Stimulated activated CD8-positive, alpha-beta memory T cell treated with anti-CD3 and anti-CD28 coated beads, Interleukin-15, amount 100 ng/mL, for 24 hours (primary cell): Measurements from ENCODE around the gene PKDCC.

Experiments
- DNase-seq: peaks from one replicate; pipeline ENCODE4 v3.0.0-alpha.2; 2020; ENCODE audit warnings: low read depth

PKDCC gene

DNA sequence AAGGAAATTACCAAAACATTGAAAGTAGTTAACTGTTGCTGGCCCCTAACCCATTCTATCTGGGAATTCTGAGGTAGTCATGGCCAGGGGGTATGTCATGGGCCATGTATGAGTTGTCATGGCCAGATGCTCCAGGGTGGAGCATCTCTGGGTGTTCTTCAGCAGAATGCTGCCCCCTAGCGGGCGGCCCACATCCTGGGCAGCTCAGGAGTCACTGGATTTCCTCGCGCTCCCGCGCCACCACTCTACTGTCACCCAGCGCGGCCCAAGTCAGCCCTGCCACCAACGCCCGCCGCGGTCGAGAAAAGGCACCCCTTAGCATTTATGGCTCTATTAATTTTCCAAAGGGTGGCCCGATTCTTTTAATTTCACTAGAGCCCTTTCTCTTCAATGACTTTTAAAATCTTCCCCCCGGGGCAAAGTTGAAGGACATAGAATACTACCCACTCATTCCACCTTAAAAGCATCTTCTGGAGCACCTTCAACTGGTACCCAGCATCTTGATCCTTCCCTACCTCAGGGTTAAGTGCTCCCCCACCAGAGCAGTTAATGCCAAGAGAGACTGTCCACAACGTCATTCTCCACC is 41.6 kb downstream of the PKDCC start:
- DNase-seq, result no peak

DNA sequence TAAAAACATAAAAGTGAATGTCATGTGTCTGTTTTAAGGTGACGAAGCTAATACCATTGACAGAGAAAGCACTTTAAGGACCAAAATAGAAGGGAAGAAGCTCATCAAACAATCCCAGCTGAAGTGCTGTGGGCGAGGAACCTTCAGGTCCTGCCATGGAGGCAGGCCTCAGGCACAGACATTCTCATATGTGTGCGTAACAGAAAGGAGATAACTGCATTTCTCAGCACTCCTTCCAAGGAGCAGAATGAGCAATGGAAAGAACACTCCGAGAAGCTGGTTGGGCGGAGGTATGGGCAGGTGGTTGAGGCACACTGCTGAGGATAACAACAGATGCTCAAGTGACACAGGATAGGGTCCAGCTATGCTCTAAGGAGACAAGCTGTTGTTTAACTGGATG is 42.4 kb downstream of the PKDCC start:
- DNase-seq, result no peak

DNA sequence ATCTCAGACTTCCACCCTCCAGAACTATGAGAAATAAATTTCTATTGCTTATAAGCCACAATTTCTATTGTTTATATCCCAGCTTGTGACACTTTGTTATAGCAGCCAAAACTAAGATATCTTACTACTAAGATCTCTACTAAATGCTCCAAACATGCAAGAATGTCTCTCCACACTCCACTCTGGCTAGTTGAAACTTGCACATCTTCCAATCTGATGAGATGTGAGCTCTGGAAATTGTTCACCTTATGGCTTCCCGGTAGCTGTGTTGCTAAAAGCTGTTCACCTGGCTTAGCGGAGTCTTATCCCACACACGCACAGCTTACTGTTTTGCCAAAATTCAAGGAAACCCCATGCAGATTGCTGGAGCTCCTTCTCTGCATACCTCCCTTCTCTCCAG is 43.9 kb downstream of the PKDCC start:
- no peak for DNase-seq

DNA sequence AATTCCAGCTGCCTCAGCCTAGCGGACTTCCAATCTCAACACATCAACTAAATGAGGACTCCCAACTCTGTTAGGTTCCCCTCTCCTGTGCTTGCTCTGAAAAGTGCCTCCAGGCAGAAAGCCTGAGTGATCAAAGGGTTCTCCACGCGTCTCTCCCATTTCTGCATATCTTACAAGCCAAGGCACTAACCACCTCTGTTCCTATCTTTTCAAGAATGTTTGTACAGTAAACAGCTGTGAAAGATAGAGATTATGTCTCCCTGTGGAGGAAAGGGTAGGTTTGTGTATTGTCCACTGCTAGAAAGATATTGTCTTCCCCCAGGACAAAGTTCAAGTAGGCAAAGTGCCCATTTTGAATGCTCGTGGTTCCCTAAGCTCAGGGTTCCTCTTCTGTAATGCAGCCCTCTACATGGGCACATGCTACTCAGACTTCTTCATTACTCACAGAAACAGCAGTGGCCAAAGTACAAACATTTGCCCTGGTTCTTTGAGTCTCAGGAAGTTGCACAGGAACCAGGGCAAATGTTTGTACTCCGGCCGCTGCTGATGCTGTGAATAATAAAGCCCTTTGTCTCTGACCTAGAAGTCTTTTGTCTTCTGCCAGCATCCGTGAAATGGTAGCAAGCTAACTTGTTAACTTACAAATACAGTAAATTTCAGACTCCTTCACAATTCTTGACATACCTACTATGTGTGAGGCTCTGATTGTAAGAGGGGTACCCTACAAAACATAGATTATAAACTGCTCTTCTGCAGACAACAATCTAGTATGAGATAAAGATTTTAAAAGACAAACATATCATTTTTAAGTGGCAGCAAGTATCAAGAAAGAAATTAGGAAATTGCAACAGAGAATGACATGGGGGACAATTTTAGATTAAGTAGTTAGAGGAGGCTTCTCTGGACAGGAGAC is 44.5 kb downstream of the PKDCC start:
- DNase-seq, result no peak

DNA sequence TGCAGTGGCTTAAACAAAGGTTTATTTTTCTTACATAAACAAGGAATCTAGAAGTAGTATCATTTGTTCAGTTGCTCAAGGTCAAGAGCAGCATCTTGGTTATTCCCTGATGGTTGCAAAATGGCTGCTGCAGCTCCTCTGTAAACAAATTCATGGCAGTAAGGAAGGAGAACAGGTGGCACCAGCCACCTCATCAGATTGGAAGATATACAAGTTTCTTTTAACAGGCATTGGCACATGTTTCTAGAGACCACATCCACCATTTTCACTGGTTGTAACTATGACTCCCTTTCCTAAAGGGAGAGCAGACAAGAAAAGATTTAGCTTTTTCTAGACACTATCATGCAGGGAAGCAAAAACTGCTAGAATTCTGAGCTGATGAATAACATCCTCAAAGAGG is 46.3 kb downstream of the PKDCC start:
- no peak for DNase-seq

DNA sequence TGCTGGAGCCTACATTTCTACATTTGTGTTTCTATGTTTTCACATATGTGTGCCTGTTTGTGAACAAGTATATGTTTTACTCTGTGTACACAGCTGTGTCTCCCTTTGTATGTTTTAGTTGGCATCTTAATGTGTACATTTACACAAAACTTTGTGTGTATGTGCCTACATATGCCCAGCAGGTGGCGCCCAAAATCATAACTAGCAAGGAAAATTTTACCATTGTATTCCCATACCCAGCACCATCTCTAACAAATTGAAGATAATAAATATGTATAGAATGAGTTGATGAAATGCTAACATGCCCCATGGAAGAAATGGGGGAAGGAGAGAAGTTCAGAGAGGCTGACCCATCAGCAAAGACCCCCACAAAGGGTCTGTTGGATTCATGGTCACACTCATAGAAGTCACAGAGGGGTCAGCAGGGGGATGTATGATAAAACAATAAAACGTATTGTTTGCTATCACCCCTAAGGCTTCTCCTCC is 48.1 kb downstream of the PKDCC start:
- DNase-seq, result peak; percentile 47

DNA sequence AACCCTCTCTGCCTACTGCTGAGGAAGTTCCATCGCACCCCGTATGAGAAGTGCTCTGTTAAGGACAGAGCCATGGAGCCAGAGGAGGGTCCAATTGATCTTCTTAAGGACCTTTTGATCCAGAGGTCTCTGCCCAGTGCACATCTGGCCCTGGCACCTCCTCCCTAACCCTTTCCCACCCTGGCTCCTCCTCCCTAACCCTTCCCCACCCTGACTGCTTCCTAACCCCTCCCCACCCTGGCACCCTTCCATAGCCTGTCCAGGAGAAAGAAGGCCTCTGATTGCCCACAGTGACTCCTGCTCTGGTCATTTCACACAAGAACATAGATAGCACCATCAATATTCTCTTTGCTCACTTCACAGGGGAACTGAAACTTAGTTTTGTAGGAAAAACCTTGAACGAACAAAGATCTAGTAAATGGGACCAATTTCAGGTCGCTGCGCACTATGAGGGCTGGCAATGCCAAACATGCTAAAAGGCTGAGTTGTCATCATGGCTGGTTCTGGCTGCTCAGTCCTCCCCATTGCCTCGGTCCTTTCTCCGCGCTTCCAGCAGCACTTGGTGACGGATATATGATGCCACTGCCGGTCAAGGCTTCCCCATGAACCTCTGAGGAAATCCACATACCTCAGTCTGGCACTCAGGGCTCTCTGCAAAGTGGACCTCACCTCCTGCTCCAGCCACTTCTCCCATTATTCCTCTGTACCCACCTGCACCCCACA is 49.2 kb downstream of the PKDCC start:
- DNase-seq, result no peak

DNA sequence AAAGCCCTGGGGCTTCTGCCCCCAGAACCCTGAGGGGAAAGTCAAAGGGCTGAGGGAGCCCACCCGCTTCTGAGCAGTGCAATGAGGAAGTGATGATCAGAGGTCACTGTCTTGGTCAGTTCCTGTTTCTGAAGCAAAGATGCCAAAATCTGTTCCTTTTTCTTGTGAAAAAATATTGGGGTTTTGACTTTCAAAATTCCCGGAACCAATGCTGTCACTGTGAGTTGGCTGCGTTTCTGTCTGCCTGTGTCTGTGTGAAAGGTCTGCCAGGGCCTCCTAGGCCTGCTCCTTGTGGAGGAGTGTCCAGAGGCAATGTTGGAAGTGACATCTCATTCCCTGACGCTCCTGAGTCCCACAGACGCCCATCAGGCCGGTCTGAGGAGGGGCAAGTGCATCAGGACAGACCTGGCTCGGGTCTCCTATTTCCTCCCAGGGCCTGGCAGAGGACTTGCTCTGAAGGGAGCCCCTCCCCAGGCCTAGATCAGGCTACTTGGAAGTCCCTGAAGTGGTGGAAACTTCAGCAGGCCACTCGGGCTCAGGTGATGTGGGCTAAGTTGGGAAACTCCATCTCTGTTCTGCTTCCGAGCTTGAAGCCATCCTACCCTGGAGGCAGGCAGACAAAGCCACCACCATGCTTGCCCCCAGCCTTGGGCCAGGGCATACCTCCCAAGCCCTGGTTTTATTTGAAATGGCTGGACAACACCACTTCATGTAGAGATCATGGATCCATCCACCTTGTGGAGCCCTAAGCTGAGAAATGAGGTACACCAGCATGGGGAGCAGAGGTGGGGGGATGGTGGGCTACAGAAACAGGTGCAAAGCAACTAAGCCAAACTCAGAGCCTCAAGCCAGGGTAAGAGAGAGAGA is 51.0 kb downstream of the PKDCC start:
- no peak for DNase-seq

DNA sequence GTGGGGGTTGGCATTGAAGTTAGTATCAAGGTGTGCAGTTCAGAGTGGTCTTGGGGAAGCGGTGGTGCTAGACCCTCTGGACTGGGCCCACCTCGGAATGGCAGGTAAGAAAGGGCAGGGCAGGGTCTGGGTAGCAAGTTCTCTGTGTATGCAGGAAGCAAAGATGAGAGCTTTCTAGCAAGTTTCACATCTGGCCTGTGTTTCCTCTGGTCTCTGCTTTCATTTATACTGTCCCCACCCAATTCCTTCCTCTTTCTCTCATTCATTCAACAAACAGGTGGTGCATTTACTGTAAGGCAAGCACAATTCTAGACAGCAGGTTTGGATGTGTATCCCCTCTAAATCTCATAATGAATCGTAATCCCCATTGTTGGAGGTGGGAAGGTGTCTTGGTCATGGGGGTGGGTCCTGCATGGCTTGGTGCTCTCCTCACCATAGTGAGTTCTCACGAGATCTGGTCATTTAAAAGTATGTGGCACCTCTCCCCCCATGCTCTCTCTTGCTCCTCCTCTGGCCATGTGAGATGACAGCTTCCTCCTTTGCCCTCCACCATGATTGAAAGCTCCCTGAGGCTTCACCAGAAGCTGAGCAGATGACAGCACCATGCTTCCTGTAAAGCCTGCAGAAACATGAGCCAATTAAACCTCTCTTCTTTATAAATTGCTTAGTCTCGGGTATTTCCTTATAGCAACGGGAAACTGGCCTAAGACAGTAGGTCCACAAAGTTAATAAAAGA is 51.8 kb downstream of the PKDCC start:
- DNase-seq, result no peak

DNA sequence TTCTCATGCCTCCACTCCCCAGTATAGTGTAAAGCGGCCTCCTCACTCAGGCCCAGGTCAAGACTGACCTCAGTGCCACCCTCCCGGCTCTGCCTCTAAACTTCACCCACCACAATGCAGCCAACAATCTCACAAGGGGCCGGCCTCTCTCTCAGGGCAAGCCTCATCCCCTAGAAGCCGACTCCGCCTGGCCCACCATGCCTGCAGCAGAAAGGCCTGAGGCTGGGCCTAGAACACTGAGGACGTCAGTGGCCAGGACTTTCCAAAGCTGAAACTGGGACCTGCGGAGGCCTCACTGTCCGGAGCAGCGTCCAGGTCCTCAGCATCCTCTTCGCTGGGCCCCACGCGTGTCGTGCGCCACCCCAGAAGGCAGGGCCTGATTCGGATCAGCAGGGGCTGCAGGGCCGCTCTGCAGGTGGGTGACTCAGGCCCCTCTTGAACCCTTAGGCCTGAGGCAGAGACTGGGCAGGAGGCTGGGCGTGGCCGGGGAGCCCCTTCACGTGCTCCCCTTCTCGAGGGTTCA is 52.9 kb downstream of the PKDCC start:
- no peak for DNase-seq

DNA sequence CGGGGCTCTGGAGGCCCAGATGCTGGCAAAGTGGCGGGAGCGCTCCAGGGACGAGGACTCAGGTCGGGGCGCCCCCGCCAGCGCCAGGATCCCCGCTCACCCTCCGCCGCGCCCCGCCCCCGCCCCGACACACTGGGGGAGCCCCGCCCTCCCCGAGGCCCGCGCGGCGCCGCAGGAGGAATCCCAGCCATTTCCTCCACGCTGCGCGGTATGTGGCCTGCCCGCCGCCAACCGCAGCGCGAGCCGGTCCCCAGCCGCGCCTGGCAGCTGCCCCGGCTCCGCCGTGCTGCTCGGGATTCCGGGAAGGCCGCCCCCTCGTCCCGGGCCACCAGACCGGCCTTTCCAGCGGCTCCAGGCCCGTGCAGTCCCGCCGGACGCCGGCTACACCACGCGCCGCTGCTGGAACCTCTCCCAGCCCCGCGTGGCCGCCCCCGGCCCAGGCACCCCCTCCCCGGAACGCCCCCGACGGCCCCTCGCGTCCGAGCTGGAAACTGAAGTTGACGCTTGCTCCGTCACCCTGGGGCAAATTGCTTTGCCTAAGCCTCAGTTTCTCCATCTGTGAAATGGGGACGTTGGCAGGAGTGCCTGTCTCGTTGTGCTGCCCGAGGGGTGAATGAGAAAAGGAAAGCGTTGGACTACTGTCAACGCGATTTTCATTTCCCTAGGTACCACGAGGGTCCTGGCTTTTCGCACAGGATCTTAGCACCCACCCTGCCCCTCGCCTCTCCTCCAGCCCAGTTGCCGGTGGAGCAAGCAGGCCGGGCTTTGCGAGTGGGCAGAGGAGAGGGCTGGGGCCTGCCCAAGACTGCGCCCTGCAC is 53.6 kb downstream of the PKDCC start:
- DNase-seq, result no peak

DNA sequence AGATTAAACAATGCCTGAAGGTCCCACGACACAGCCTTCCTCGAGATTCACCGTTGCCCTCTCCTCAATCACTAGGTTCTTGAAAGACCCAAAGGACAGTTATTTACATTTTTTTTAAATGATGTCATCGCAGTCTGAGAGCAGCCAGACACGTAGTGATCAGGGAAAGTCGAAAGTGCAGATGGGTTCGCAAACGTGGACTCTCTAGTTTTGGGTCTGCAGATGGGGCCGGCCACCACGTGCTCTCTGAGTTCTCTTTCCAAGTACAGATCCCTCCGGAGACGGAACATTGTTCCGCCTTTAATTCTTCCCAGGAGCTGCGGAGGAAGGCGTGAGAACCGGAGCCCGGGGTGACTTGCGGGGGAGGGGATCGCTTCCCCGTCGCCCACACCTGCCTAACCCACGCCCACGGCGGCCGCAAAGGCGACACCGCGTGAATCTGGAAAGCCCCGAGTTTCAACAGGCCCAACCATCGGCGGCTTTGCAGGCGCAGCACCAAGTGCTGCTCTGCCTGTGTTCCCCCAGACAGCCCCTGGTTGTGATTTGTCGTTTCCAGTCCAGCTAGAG is 54.3 kb downstream of the PKDCC start:
- peak; percentile 66 for DNase-seq

DNA sequence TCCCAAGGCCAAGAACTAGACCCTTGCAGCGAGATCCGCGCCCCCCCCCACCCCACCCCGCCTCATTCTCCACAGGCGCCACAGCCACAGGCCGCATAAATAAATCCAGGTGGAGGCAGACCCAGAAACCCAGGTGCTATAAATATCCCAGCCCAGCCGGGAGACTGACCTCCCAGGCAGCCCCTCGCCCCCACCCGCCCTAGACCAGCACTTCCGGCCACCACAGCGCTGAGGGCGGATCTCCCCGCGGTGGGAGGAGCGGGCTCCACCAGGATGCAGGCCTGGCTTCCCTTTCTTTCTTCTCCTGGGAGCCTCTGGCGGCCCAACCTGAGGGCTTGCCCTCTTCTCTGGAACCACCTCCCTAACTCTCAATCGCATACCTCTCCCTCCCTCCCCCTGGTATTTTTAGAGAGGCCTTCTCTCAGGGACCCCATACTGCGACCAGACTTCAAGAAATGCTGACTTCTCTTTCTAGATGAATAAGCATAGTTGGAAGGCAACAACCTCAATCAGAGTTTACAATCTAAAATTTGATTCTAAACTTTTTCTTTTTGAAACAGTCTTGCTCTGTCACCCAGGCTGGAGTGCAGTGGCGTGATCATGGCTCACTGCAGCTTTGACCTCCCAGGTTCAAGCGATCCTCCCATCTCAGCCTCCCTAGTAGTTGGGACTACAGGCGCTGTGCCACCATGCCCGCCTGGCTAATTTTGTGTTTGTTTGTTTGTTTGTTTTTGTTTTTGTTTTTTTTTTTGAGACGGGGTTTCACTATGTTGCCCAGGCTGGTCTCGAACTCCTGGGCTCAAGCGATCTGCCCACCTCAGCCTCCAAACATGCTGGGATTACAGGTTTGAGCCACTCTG is 55.0 kb downstream of the PKDCC start:
- DNase-seq, result no peak

DNA sequence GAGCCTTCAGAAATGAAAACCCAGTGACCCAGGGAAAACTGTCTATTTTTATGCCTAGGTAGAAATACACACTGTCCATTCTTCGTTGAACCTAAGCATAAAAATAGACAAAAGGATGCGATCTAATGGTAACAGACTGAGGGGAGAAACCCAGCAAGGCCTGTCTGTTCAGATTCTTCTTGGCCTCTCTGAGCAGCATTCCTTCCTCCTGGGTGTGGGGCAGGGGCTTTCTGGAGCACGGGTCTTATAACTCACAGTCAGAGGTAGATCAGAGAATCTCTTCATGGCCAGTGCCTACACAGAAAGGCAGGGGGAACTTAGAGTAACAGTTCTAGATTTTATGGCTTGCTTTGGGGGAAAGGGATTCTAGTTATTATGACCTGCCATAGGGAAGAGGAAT is 56.0 kb downstream of the PKDCC start:
- no peak for DNase-seq

DNA sequence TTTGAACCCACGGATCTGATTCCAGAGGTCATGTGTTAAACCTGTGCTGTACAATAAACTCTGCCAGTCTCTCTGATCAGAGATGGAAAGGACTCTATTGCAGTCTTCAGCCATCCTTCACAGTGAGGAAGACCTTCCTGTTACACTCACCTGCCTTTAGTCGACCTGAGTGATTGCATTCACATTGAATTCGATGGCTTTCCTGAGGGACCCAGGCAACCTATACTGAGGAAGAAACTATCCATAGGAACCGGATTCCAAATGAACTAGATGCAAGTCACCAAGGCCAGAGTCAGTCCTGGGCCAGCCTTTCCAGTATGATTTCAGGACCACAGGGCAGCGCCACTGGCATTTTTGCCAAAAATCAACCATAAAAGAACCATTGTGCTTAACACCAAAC is 56.8 kb downstream of the PKDCC start:
- DNase-seq, result no peak

DNA sequence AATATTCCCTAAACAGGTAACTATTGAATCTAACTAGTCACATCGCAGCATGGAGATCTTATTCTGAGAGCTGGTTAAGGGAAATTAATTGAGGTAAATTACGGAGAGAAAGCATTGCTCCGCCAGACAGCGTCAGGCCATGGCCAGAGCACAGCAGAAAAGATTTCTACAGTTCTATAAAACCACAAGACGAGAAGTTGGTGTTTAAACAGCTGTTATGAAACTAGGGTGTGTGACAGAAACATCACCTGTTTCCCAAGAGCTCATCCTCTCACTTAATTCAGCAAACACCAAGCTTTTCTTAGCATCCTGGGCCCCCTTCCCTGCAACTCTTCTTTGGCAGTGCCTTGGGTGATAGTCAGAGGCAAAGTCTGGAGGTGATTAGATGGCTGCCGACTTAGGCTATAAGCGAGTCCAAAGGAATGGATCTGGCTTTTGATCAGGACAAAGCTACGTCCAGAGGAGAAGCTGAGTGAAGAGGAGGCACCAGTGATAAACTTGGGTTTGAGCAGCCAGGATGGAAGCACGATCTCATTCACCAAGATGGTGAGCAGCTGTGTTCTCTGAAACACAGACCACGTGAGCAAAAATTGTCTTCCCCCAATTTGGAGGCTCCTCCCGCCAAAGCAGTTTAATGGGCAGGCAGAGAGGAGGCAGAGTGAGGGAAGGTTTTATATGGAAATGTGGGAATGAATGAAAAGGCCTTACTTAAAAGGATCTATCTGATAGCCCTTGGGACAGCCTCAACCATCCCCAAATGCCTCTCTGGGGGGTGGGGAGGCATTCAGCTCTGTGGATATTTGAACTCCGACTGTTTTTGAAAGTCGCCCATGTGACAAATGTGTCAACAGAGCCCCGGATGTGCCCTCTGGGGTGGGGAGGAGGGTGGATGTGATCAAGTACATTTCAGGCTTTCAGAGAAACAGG is 57.8 kb downstream of the PKDCC start:
- no peak for DNase-seq

DNA sequence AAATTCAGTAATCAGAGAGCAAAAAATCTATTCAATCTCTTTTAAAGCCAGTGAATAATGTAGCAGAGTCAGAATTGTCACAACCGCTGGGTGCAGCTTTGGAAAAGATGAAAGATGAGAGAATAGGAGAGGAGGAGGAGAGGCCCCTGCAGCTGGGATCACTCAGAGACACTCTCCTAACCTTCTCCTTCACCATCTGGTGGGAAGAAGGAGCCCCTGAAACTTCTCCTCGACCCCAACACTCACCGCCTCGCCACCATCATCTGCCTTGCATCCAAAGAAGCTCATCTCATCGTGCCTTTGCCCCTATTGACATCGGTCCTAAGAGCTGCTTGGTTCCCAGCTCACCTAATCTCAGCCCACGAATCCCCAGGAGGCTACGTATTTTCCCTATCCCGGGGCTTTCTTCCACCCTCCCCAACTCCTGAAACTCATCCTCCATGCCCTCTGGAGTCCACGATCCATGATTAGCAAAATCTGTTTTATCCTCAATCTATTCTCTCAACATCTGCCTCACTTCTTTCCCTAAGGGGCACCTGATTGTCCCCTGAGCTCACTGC is 58.5 kb downstream of the PKDCC start:
- no peak for DNase-seq
